ENCODE results near the gene EPB41L2.

DNA sequence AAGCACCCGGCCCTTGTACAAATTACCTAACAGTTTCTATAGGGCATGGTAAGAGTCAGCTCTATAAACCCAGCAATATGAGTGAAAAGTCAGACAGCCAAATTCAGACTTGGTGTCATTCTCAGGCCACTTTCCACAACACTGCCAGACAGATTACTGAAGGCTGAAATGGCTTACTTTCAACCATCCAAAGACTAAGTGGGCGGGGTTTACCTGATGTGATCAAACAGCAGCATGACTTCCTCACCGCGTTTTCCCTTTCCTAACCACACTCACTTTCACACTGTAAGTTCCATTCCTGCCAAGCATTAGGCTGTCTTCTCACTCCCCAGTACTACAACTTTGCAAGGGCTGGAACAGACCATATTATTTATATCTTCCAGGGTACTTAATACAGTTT lies 149.9 kb downstream of the EPB41L2 start:
- no peak for TF ChIP-seq EZH2 (IDR thresholded peaks at IDR 0.05)
- TF ChIP-seq, protein P1, sequence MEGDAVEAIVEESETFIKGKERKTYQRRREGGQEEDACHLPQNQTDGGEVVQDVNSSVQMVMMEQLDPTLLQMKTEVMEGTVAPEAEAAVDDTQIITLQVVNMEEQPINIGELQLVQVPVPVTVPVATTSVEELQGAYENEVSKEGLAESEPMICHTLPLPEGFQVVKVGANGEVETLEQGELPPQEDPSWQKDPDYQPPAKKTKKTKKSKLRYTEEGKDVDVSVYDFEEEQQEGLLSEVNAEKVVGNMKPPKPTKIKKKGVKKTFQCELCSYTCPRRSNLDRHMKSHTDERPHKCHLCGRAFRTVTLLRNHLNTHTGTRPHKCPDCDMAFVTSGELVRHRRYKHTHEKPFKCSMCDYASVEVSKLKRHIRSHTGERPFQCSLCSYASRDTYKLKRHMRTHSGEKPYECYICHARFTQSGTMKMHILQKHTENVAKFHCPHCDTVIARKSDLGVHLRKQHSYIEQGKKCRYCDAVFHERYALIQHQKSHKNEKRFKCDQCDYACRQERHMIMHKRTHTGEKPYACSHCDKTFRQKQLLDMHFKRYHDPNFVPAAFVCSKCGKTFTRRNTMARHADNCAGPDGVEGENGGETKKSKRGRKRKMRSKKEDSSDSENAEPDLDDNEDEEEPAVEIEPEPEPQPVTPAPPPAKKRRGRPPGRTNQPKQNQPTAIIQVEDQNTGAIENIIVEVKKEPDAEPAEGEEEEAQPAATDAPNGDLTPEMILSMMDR (IDR thresholded peaks at IDR 0.05): no peak
- no peak for TF ChIP-seq EZH2phosphoT487 (IDR thresholded peaks at IDR 0.05)
